AG09319 (cell line): ENCODE results near the gene MRPS23.

Source experiments
- DNase-seq: peaks from one replicate; pipeline ENCODE4 v3.0.0-alpha.2; 2010; ENCODE audit warnings: low read depth; ENCODE audit errors: extremely low read depth
- CTCF ChIP-seq: IDR thresholded peaks from 2 replicates; pipeline ENCODE4 v1.5.1; 2011; ENCODE audit warnings: low read depth, mild to moderate bottlenecking, inconsistent platforms, low read length, moderate library complexity

The MRPS23 gene

DNA sequence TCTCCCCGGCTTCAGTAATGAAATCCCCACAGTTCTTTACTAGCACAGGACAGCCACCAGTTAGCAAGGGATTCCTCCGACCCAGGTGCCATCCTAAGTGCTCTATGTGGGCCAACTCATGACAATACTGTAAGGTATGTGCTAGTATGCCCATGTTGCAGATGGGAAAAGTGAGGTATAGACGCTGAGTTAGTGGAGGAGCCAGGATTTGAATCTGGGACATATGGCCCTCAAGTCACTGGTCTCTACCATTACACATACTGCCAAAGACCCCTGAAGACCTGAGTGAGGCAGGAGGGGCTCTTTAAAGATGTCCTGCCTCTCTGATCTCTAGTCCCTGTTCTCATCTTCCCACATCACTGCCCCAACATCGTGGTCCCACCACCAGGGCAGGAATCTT is 36.2 kb upstream of the MRPS23 start:
- TF ChIP-seq CTCF = no peak
- DNase-seq = no peak

DNA sequence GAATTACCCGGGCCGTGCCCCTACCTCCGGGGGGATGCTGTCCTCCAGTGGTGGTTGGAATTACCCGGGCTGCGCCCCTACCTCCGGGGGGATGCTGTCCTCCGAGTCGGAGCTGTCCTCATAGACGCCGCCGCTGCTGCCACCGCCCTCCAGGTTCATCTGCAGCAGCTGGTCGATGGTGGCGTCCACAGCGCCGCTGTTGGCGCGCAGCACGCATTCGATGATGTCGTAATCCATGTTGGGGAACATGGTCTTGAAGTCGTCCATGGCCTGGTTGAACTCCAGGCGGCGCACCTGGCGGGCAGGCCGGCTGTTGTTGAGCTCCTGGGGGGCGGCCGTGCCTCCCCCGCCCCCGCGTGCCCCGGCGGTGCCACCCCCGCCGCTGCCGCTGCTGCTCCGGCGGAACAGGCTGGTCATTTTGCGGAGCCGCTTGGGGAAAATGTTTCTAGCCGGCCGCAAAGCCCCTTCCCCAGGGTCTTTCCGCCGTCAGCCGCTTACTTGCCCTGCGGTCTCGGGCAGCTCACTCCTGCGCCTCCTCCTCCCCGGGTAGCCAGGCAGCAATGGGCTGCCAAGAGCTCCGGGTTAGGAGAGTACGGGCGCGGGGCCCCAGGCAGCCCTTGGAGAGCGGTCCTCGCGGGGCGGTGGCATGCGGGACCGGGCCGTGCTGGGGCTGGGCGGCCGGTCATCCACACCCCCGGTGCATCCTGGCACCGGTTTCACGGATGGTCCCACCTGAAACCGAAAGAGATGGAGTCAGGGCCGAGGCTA is 35.5 kb upstream of the MRPS23 start:
- no peak for DNase-seq
- TF ChIP-seq CTCF = no peak

DNA sequence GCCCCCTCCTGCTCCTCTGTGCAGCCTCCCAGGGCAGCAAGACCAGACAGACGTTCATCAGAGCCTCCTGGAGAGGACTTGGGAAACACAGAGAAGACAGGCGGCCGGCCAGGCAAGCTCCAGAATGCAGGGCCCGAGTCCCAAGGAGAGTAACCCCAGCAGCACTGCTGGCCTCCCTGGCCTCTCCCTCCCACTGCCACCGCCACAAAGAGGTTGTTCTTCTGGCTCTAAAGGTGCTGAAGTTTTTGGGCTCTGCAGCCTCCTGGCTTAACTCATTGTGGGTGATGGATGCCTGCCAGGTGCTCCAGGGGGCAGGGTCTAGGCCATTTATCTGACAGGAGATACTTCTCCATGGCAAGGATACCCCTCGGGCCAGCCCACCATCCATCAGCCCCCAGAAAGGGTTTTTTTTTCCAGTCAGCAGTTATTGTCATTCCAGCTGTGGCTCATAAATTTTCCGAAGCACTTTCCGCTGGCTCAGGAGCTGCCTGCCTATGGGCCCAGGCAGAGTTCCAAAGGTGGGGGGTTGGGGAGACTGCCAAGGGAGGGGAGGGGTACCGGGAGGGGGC is 32.0 kb upstream of the MRPS23 start:
- no peak for TF ChIP-seq CTCF

GRCh38 chr17:57881143-57881542 is 31.3 kb upstream of the MRPS23 start:
- TF ChIP-seq CTCF = no peak
- DNase-seq = no peak

More for the DNA sequence above, 32.0 kb upstream of the MRPS23 start:
- DNase-seq = no peak

GRCh38 chr17:57880086-57880456 is 30.2 kb upstream of the MRPS23 start:
- no peak for TF ChIP-seq CTCF
- no peak for DNase-seq

DNA sequence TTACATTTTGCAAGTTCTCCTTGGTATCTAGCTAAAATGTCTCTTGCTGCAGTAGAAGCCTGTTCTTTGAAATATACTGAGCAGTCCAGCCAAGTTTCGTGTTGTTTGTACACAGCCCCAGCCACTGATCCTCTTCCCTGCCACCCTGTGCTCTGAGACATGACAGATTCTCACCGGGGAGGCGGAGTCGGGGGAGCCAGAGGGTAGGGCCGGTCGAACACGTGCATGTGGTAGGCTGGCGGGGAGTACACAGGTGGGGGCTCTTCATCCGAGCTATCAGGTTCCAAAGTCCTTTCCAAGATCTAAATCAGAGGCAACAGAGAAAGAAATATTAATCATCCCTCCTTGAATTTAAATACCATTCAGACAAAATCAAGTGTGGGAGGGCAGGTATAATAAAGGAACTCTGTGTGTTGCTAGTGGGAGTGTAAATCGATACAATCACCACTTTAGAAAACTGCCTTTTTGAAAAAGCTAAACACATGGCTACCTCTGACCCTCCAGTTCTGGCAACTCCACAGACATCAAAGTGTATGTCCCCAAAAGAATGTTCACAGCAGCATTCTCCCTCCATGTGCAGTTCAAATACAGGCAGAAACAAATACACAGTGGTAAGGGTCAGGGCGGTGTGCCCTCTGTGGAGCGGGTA is 29.7 kb upstream of the MRPS23 start:
- no peak for DNase-seq
- no peak for TF ChIP-seq CTCF

GRCh38 chr17:57877803-57878377 is 28.0 kb upstream of the MRPS23 start:
- no peak for DNase-seq
- TF ChIP-seq CTCF = no peak
